HG02884 (cell line): Measurements from ENCODE around the gene PKLR.
"Not testable (repeated sequence)": the region's sequence is repeated elsewhere in the genome, so short reads cannot be mapped to it uniquely, and the experiment has no call there.

Experiments
- ATAC-seq: cut with Tn5 transposase; IDR thresholded peaks from one replicate; pipeline ENCODE4 v1.9.1; 2021; ENCODE audit warnings: mild to moderate bottlenecking, moderate library complexity; ENCODE audit not compliant: unreplicated experiment

The PKLR gene

DNA sequence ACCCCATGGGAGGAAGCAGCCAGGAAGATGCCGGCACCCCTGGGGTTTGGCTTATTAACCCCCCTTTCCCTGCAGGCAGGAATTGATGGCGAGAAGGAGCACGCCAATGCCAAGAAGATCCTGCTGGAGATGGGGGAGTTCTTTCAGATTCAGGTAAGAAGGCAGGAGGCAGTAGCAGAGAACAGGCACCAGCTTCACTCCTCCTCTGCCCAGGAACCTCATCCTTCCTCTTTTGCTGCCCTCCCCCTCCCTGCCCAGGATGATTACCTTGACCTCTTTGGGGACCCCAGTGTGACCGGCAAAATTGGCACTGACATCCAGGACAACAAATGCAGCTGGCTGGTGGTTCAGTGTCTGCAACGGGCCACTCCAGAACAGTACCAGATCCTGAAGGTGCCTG is 18.3 kb upstream of the PKLR start:
- no peak for ATAC-seq

DNA sequence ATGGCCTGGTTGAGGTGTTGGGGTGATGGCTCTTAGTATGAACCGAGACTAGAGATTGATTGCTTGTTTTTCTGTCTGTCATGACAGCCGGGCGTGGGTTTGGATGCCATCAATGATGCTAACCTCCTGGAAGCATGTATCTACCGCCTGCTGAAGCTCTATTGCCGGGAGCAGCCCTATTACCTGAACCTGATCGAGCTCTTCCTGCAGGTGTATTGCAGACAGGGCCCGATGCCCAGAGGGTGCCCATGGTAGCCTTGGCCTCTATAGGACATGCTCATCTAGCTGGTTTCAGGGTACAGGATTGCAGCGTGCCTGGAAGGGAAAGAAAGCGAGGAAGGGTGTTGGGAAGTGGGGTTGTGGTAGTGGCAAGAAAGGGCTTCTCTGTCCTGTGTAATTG is 16.8 kb upstream of the PKLR start:
- ATAC-seq = no peak

DNA sequence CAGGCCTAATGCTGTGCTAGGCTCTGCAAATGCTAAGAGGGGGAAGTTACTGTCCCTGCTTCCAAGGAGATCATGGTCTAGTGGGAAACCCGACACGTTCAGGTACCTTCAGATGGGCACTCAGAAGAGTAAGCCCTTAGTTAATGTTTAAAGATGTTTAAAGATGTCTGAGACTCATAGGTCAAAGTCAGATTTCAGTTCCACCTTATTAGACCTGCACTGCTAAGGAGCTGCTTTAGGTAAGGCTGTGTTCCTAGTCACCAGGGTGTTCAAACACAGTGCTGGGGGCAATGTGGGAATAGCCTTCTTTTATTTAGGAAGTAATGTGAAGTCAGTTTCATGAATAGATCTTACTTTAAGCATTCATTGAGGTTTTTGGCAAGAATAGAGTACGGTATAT is 15.7 kb upstream of the PKLR start:
- no peak for ATAC-seq

DNA sequence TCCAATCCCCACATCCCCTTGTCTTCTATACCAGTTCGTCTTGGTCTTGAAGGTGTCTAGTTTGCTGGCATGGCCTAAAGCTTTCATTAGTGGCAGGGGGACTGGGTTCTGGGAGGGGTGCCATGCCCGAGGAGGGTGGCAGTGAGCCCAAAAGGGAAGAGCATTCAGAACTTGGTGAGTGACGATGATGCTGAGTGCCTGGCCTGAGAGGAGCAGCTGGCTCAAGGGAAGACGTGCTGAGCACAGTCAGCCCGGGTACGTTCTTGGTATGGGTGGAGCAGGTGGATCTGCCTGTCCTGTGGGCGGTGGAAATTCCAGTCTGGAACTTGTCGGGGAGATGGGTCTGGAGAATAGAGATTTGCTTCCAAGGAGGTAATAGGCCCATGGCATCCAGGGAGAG is 12.0 kb upstream of the PKLR start:
- no peak for ATAC-seq

DNA sequence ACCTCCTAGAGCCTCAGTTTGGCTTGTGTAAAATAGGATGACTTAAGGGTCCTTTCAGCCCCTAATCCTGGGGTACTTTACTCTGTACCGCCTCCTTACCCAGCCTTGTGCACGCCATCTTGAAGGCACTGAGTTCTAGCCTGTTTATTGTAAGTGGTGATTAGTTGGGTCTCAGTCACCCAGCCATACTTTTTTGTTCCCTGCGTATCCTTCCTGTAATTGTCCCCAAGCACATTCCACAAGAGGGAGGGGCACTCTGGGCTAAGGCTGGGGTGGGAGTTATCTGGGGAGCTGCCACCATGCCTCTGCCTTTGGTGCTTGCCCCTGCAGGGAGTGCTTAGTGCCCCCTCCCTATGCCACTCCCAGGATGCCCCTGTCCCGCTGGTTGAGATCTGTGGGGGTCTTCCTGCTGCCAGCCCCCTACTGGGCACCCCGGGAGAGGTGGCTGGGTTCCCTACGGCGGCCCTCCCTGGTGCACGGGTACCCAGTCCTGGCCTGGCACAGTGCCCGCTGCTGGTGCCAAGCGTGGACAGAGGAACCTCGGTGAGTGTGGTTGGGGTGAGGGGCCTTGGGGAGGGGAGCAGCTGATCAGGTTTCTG is 8.3 kb upstream of the PKLR start:
- no peak for ATAC-seq

DNA sequence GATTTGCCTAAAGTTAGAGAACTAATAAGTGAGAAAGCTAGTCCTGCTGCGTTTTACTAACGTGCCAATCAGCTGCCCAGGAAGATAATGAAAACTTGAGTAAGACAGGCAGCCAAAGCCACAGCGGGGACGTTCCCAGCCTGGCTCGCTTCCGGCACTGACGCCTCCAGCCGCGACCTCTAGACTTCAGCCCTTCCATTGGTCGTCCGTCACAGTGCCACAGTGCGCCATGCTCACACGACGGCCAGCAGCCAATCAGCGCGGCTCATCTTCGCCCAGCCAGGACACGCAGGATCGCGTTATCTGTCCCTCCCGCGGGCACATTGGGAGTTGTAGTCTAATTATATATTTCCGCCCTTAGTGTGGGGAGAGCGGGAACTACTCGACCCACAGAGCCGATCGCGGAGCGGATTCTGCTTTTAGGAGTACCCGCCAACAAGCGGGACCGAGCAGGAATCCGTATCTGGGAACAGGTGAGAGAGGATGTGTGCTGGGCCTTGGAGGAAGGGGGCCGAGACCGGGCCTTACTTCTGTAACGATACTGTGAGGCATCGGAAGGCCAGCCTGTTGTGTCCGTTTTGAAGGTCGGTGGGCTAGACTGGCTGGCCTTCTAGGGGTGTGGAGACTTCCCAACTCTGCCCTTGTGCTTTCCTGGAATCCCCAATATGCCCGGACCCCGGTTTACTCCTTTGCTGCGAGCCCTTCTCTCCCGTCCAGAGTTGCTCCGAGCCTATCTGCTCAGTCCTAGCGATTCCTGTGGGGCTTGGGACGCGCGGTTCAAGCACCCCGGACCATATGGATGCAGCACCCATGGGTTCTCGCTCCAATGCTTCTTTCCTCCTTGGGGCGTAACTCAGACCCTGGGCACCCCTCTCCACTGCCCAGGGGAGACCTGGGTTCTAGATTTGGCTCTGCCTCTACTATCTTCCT is 7.5 kb upstream of the PKLR start, which contains the start of gene FDPS:
Gene FDPS, plus strand, starts transcription at position 374 of the 930 bp plus-strand sequence. CDS start 924 bp downstream, outside the sequence.
- peak; percentile 94 for ATAC-seq

DNA sequence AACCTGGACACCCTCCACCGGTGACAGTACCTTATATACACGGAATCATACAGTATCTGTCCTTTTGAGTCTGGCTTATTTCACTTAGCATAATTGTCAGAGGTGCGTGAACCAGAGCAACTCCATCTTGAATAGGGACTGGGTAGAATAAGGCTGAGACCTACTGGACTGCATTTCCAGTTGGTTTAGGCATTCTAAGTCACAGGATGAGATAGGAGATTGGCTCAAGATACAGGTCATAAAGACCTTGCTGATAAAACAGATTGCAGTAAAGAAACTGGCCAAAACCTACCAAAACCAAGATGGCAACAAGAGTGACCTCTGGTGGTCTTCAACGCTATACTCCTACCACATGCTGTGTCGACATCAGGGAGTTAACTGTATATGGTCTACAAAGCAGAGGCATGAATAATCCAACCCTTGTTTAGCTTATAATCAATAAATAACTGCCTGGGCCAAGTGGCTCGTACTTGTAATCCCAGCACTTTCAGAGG is 6.1 kb upstream of the PKLR start:
- ATAC-seq = no peak

DNA sequence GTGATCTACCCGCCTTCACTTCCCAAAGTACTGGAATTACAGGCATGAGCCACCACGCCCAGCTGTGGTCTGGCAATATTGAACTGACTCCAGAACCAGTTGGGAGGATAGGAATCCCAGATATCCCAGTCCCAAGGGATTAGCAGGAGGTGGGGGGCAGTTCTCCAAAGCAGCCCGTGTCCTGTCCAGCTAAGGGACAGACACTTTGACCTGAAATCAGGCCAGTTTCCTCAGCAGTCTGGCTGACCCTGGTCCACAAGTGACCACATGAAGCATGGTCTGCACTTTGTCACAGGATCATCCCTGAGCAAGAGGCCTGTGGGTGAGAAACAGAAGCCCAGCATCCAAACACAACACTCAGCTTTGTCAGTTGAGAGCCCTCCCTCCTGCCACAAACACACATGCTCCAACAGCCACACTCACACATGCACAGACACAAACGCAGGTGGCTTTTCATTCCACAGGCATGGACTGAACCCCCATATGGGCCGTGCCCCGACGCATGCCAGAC is 4.7 kb upstream of the PKLR start:
- no peak for ATAC-seq

DNA sequence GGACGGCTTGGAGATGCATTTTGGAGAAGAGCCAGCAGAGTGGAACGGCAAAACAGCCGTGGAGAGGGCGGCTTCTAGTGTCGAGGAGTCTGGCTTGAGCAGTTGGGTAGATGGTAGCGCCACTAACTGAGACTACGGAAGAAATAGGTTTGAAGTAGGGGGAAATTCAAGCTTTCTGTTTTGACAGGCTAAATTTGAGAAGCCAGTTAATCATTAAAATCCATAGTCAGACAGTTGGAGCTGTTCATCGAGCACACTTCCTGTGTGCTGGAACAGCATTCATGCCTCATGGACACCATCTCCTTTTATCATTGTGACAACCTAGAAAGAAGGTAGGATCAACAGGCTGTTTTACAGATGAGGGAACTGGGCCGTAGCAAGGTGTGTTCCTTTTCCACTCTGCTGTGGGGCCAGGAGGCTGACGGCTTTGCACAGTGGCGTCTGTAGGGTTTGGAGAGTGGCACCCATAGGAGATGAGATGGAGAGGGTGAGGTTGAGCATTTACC is 3.4 kb upstream of the PKLR start:
- ATAC-seq = no peak

DNA sequence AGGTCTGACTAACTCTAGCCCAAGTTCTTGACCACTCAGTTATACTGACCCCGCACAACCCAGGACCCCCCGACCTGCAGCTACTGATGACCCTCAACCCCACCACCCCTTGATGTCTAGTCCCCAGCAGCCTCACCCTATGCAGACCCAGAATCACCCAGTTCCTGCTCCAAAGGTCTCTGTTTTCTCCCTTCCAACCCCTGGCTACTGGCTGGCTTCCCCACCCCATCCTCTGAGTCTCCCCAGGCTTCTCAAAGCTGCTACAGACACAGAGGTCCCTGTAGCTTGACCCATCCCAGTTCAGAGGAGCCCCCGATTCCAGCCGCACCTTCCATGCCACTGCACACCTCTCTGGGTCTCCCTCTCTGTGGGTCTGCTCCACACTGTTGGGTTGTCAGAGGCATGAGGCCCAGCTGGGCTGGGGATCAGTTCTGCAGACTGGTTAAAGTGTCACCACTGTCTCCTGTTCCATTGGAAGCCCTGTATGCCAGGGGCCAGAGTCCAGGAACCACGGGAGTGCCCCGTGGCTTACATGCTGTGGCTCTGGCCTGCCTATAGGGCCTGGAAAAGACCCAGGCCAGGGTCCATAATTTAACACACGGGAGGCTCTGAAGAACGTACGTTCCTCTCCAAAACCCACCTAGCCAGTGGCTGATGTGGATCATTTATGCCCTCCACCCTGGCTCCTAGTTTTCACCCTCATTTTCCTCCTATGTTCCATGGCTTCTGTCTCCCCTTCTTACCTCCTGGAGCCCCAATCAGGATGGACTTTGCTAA is 497 bp downstream of the PKLR start:
- ATAC-seq = no peak

DNA sequence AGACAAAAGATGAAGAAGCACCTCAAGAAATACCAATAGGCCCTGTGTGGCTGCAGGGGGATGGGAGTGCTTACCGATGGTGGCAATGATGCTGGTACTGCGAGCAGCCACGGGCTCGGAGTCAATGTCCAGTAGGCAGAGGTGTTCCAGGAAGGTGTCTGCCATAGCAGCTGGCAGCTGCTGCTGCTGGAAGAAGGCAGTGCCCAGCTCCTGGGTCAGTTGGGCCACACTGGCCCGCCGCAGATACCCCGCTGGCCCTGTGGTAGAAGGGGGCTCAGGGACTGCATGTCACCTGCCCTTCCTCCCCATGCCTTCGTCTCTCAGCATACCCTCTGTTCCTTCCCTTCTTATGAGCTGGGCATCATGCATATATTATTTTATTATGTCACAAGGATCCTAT is 1.2 kb downstream of the PKLR start:
- no peak for ATAC-seq

DNA sequence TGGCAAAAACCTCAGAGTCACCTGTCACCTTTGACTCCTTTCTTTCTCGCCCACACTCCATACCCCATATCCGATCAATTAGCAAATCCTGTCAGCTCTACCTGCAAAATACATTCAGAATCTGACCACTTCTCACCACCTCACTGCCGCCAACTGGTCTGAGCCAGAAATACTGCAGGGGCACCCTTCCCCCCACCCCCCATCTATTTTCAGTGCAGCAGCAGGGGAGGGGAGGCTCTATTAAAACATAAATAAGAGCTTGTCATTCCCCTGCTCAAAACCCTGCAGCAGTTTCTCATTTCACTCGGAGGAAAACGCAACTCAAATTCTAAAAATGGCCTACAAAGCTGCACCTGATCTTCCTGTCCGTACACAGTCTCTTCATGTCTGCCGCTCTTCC is 3.9 kb downstream of the PKLR start:
- no peak for ATAC-seq

DNA sequence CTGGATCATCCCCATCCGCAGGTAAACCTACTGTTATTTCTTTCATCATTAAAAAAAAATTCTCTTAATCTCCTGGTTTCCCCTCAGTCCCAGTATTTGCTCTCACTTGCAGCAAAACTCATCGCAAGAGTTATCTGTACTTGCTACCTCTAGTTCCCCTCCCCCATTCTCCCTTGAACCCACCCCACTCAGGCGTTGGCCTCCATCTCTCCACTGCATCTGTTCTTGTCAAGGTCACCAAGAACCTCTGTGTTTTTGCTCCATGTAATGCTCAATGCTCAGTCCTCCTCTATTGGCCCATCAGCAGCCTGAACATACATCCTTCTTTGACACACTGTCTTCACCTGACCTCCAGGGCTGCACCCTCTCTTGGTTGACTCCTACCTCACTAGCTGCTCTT is 4.6 kb downstream of the PKLR start:
- no peak for ATAC-seq

DNA sequence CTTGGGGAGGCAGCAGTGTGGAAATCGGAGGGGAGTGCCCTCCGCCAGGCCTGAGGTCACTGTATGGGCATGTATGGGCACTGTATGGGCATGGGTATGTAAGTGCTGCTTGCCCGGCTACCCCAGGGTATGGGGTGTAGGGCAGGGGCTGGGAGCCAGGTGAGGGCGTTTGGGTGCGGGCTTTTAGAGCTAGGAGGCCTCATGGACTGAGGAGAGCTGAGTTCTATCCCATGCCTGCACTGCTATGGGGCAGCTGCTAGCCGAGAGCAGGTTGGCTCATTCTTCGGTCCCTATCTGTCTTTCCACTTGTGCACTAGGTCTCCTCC is 5.3 kb downstream of the PKLR start:
- ATAC-seq = no peak

DNA sequence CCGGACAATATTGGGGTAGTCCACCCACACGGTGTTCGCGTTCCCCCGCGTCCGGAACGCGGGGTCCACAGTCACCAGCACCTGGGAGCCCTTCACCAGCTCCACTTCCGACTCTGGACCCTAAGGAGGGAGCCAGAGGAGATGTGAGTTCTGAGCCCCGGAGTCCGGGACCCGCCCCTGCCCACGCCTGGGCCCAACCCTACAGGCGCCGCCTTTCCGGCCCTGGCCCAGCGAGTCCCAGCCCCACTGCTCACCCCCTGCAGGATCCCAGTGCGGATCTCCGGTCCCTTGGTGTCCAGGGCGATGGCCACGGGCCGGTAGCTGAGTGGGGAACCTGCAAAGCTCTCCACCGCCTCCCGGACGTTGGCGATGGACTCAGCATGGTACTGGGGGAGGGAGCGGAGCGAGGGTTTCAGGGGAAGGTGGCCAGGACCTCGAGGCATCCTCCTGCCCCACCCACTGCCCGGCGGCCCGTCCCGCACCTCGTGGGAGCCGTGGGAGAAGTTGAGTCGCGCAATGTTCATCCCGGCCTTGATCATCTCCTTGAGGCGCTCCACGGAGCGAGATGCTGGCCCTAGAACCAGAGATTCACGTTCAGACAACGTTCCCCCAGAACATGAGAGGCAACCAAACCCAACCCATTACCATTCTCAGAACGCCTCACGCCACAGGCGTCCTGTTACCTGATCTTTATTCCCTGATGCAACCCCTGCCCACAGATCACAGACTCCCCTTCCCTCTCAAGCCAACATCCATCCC is 5.9 kb downstream of the PKLR start:
- ATAC-seq = no peak

DNA sequence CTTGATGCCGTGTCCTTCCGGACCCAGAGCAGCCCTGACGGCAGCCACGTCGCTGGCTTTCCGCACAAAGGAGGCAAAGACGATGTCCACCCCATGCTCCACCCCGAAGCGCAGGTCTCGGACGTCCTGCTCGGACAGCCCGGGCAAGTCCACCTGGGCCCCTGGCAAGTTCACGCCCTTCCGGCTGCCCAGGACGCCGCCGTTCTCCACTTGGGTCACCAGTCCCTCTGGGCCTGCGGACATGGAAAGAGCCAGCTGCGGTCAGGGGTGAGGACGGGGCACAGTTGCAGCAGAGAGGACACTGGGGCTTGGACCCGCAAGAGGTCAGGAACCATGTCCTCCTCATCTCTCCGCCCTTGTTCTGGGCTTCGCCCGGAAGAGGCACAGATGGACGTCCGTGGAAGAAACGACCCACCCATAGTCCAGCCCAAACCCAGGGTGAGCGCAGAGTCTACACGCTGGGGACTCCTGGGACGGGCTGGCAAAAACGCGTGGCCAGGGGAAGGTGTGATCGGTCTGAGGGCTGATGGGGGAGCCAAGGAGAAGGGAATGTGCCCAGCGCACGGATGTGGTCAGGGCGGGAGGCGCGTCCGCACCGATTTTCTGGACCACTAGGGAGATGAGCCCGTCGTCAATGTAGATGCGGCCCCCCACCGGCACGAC is 6.6 kb downstream of the PKLR start:
- no peak for ATAC-seq

DNA sequence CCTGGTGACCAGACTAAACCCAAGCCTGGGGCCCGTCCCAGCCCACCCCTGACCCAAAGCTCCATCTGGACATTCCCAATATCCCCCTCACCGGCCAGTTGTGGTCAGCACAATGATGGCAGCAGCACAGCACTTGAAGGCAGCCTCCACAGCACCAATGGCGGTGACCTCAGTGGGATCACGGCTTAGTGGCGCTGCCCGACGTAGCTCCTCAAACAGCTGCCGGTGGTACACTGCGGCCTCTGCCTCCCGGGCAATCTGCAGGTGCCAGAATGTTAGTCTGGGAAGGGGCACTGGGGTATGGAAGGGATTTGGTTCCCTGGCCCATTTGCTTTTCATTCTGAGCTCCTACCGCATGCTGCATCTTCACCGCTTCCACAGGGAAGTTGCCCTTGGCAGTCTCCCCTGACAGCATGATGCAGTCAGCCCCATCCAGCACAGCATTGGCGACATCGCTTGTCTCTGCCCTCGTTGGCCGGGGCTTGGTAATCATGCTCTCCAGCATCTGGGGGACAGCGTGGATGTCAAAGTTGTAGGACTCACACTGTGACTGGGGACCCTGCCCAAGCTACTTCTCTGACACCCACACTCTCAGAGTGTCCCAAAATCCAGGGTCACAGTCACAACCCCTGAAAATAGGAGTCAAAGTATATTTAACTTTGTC is 8.0 kb downstream of the PKLR start:
- ATAC-seq = no peak

DNA sequence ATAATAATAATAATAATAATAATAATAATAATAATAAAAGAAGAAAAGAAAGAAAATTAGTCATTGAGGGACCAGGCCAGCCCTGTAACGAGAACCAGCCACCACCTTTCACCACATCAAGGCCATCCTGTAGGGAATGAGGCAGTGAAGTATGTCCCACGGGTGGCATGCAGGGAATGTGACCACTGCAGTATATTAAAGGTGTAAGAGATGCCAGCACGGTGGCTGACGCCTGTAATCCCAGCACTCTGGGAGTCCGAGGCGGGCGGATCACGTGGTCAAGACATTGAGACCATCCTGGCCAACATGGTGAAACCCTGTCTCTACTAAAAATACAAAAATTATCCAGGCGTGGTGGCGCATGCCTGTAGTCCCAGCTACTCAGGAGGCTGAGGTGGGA is 10.2 kb downstream of the PKLR start:
- ATAC-seq = not testable (repeated sequence)

DNA sequence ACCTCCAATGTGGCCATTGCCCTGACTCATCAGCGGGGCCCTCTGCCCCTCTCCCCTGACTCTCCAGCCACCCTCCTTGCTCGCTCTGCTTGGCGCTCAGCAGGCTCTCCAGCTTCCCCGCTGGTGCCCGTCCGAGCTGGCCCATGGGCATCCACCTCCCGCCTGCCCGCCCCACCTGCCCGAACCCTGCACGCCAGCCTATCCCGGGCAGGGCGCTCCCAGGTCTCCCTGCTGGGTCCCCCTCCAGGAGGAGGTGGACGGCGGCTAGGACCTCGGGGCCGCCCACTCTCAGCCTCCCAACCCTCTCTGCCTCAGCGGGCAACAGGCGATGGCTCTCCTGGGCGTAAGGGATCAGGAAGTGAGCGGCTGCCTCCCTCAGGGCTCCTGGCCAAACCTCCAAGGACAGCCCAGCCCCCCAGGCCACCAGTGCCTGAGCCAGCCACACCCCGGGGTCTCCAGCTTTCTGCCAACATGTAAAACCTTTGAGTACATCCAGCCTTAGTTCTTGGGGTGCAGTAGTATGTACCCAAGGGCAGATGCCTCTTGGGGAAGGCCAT is 13.2 kb downstream of the PKLR start:
- no peak for ATAC-seq
